ENCODE measurements around the gene CHRM5. TPM values are rescaled to one million over a fixed set of nuclear protein-coding genes. Genes with fewer than 3 reads are reported as not detected.

CHRM5 gene
- total RNA-seq, 1 experiment from 2014 or later: not detected

DNA sequence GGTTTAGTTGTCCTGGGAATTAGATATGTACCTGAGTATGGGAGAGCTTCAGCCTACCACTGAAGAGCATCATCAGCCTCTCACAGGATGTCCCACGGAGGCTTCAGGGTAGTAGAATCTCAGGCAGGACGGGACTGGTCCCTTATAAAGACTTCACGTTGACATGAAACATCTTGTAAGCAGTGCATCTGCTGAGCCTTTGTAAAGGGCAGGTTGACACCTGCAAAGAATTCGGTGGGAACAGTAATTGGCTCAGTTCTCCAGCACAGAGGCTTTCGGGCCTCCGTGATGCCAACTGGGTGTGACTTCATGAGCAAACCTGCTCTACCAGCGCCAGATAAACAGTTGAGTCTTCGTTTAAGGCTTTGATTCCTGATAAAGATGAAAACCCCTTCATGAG is 97.6 kb downstream of the CHRM5 start:
- Histone ChIP-seq H3K27me3 (replicated peaks; ENCODE audit: control insufficient read depth, insufficient read depth, low read length) (no peaks in the 10 kb centered on the region), H3K4me1 (no peaks in the 10 kb centered on the region), H3K4me3 (ENCODE audit: low read depth, low read length) (no peak overlapping the region), H3K36me3 (ENCODE audit: control insufficient read depth, insufficient read depth, low read length) (no peaks in the 10 kb centered on the region), H3K9me3 (no peaks in the 10 kb centered on the region)
- TF ChIP-seq, protein P1, sequence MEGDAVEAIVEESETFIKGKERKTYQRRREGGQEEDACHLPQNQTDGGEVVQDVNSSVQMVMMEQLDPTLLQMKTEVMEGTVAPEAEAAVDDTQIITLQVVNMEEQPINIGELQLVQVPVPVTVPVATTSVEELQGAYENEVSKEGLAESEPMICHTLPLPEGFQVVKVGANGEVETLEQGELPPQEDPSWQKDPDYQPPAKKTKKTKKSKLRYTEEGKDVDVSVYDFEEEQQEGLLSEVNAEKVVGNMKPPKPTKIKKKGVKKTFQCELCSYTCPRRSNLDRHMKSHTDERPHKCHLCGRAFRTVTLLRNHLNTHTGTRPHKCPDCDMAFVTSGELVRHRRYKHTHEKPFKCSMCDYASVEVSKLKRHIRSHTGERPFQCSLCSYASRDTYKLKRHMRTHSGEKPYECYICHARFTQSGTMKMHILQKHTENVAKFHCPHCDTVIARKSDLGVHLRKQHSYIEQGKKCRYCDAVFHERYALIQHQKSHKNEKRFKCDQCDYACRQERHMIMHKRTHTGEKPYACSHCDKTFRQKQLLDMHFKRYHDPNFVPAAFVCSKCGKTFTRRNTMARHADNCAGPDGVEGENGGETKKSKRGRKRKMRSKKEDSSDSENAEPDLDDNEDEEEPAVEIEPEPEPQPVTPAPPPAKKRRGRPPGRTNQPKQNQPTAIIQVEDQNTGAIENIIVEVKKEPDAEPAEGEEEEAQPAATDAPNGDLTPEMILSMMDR (IDR thresholded peaks at IDR 0.05; ENCODE audit: insufficient read depth in 1 of 2, low read depth in 1 of 2, low read length in 1 of 2, severe bottlenecking in 1 of 2, unreplicated experiment in 1 of 2): no peak
- no TSS peak for BruUV-seq (replicated peaks)
- ChIA-PET POLR2A (no interaction called here), CTCF (no interaction called here)
- DNase-seq: no peak
- Mint-ChIP-seq H3K4me3 (ENCODE audit: unreplicated experiment) (no peak overlapping the region), H3K4me1 (ENCODE audit: low read depth, unreplicated experiment) (no peaks in the 10 kb centered on the region), H3K27ac (ENCODE audit: unreplicated experiment) (no peak overlapping the region), H3K9me3 (ENCODE audit: unreplicated experiment) (no peaks in the 10 kb centered on the region), H3K36me3 (ENCODE audit: insufficient read depth, unreplicated experiment) (no peaks in the 10 kb centered on the region), H3K27me3 (ENCODE audit: insufficient read depth, unreplicated experiment) (no peaks in the 10 kb centered on the region)
- intact Hi-C loops (cut with micrococcal nuclease; ENCODE audit: unreplicated experiment): no loop called here

DNA sequence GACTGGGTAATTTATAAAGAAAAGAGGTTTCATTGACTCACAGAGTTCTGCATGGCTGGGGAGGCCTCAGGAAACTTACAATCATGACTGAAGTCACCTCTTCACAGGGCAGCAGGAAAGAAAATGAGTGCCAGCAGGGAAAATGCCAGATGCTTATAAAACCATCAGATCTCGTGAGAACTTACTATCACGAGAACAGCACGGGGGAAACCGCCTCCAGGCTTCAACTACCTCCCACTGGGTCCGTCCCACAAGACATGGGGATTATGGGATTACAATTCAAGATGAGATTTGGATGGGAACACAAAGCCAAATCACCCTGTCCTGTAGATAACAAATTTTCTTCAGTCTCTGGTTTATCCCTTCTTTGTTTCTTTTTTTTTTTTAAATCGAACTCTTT is 101.7 kb downstream of the CHRM5 start:
- Mint-ChIP-seq H3K9me3 (ENCODE audit: unreplicated experiment) (no peaks in the 10 kb centered on the region), H3K4me1 (ENCODE audit: low read depth, unreplicated experiment) (no peaks in the 10 kb centered on the region), H3K27ac (ENCODE audit: unreplicated experiment) (no peak overlapping the region), H3K36me3 (ENCODE audit: insufficient read depth, unreplicated experiment) (no peaks in the 10 kb centered on the region), H3K27me3 (ENCODE audit: insufficient read depth, unreplicated experiment) (no peaks in the 10 kb centered on the region), H3K4me3 (ENCODE audit: unreplicated experiment) (no peak overlapping the region)
- Histone ChIP-seq H3K27me3 (replicated peaks; ENCODE audit: control insufficient read depth, insufficient read depth, low read length) (no peaks in the 10 kb centered on the region), H3K4me1 (no peaks in the 10 kb centered on the region), H3K4me3 (ENCODE audit: low read depth, low read length) (no peak overlapping the region), H3K9me3 (no peaks in the 10 kb centered on the region), H3K36me3 (ENCODE audit: control insufficient read depth, insufficient read depth, low read length) (no peaks in the 10 kb centered on the region)
- TF ChIP-seq, protein P1 (IDR thresholded peaks at IDR 0.05; ENCODE audit: insufficient read depth in 1 of 2, low read depth in 1 of 2, low read length in 1 of 2, severe bottlenecking in 1 of 2, unreplicated experiment in 1 of 2): no peak
- intact Hi-C loops (cut with micrococcal nuclease; ENCODE audit: unreplicated experiment): no loop called here
- CTCF ChIA-PET: no interaction called here
- DNase-seq: no peak
- POLR2A ChIA-PET: no interaction called here
- BruUV-seq (replicated peaks): no TSS peak

DNA sequence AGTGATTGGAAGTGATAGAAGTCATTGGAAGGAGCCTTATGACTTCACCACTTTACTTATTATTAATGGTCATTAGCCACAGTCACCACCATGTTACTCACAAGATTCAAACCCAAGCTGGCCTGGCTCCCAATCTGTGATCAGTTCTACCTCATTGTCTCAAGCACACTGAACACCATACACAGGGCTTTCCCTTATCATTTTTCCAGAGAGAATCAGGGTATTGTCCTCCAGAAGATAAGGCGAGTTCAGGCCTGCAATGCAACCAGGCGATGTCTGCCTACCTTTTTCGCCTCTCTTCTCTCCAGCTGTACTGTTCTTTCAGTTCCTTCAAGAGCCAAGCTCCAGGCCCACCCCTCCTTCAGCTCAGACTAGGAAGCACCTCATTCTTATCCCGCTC is 108.5 kb downstream of the CHRM5 start:
- H3K9me3 Mint-ChIP-seq (ENCODE audit: unreplicated experiment): no peaks in the 10 kb centered on the region
- Histone ChIP-seq H3K36me3 (ENCODE audit: control insufficient read depth, insufficient read depth, low read length) (no peaks in the 10 kb centered on the region), H3K27me3 (replicated peaks; ENCODE audit: control insufficient read depth, insufficient read depth, low read length) (no peaks in the 10 kb centered on the region), H3K4me1 (peaks cover 9% of the 10 kb centered on the region), H3K4me3 (ENCODE audit: low read depth, low read length) (no peak overlapping the region), H3K9me3 (no peaks in the 10 kb centered on the region)
- H3K4me3 Mint-ChIP-seq (ENCODE audit: unreplicated experiment): no peak overlapping the region
- H3K27me3 Mint-ChIP-seq (ENCODE audit: insufficient read depth, unreplicated experiment): no peaks in the 10 kb centered on the region
- H3K4me1 Mint-ChIP-seq (ENCODE audit: low read depth, unreplicated experiment): peaks cover 16% of the 10 kb centered on the region
- ChIA-PET POLR2A (no interaction called here), CTCF (interaction anchor here (1.1 kb wide), 1 partner anchor 20 kb away, joined by 3 read pairs; no protein-coding TSS in a partner anchor)
- no peak overlapping the region for H3K27ac Mint-ChIP-seq (ENCODE audit: unreplicated experiment)
- H3K36me3 Mint-ChIP-seq (ENCODE audit: insufficient read depth, unreplicated experiment): no peaks in the 10 kb centered on the region
- DNase-seq: no peak
- TF ChIP-seq, protein P1 (IDR thresholded peaks at IDR 0.05; ENCODE audit: insufficient read depth in 1 of 2, low read depth in 1 of 2, low read length in 1 of 2, severe bottlenecking in 1 of 2, unreplicated experiment in 1 of 2): no peak
- intact Hi-C loops (cut with micrococcal nuclease; ENCODE audit: unreplicated experiment): no loop called here
- BruUV-seq (replicated peaks): no TSS peak
